Astrocyte of the cerebellum (primary cell): ENCODE results near the gene SLC25A34.

Source experiments
- DNase-seq: peaks from one replicate; pipeline ENCODE4 v3.0.0-alpha.2; 2011; ENCODE audit warnings: low read depth
- H3K4me3 ChIP-seq: 2 replicates; pipeline ENCODE4 v1.5.1; 2011; ENCODE audit warnings: mild to moderate bottlenecking, low read depth, low read length, moderate library complexity
- CTCF ChIP-seq: IDR thresholded peaks from 2 replicates; pipeline ENCODE4 v1.5.1; 2012; ENCODE audit warnings: low read length, low read depth, moderate library complexity, mild to moderate bottlenecking; ENCODE audit errors: missing control alignments
- in situ Hi-C: cut with HindIII; loops from 2 replicates; pipeline ENCODE4 v1.10.0; 2017; ENCODE audit warnings: low sequenced_read_pairs

Gene SLC25A34

GRCh38 chr1:15742339-15742801 is 6.3 kb downstream of the SLC25A34 start, which contains the start of gene TMEM82:
Gene TMEM82, plus strand, starts transcription at chr1:15742499. Its CDS starts 61 bp downstream, at chr1:15742560.
- no peak for TF ChIP-seq CTCF
- in situ Hi-C loops, result no loop called here
- DNase-seq, result no peak
- H3K4me3 ChIP-seq, result no peak within 1 kb of the TSS

GRCh38 chr1:15744122-15744679 is 8.1 kb downstream of the SLC25A34 start:
- no peak for TF ChIP-seq CTCF
- no peak overlapping the region for H3K4me3 ChIP-seq
- no peak for DNase-seq
- in situ Hi-C loops, result no loop called here

GRCh38 chr1:15747378-15747777 is 11.3 kb downstream of the SLC25A34 start:
- no peak overlapping the region for H3K4me3 ChIP-seq
- in situ Hi-C loops, result no loop called here
- DNase-seq, result no peak
- no peak for TF ChIP-seq CTCF

- in situ Hi-C loops, result no loop called here
- no peak for TF ChIP-seq CTCF
- no peak overlapping the region for H3K4me3 ChIP-seq
- no peak for DNase-seq
Observed at GRCh38 chr1:15748264-15748663, 12.2 kb downstream of the SLC25A34 start.

DNA sequence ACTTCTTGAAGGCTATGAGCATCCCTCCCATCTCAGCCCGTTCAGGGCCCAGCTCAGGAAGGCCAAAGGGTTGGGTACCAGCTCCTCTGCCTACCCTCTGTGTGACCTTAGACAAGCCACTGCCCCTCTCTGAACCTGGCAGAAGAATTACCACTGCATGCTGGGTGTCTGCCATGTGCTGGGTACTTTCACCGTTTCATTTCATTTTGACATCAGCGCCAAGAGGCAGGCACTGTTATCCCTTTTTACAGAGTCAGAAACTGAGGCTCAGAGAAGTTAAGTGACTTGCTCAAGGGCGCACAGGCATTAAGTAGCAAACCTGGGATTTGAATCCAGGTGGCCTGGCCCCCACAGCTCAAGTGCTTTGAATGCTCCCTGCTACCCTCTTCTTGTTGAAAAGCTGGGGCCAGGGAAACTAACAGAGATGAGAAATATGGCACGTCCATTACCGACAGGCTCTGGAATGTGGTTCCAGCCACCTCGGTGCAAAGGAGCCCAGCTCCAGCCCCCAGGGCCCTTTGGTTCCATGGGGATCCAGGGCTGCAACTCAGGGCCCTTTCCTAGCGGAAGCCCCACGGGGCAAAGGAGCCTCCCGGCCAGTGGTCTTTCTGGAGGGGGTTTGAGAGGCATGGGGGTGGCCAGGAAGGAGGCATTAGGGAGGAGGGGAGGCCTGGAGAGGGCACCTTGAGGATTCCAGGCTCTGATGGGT is 12.8 kb downstream of the SLC25A34 start:
- H3K4me3 ChIP-seq, result no peak overlapping the region
- no peak for DNase-seq
- in situ Hi-C loops, result no loop called here
- TF ChIP-seq CTCF, result no peak

GRCh38 chr1:15749399-15750291 is 13.6 kb downstream of the SLC25A34 start:
- TF ChIP-seq CTCF, result no peak
- H3K4me3 ChIP-seq, result no peak overlapping the region
- DNase-seq, result no peak
- in situ Hi-C loops, result no loop called here
